ENCODE measurements around the gene STAT5B. TPM values are rescaled to one million over a fixed set of nuclear protein-coding genes. Genes with fewer than 3 reads are reported as not detected.

The STAT5B gene
- total and polyA plus RNA-seq, 9 of the 15 experiments (the other 6 are each of a cell fraction or from before 2014, with no cell fraction given) = 20.8 to 176 (median 92.4) TPM

- TF ChIP-seq ZNF318 (IDR thresholded peaks at IDR 0.05; ENCODE audit: borderline replicate concordance in 1 of 2, low read depth in 1 of 2) = no peak
- no peak for TF ChIP-seq TRIM28 (IDR thresholded peaks at IDR 0.05)
- TF ChIP-seq SOX6 (IDR thresholded peaks at IDR 0.05) = no peak
- no peak for TF ChIP-seq ZNF175 (CRISPR knock-in tag; IDR thresholded peaks at IDR 0.05; ENCODE audit: low read depth)
- TF ChIP-seq MYNN (IDR thresholded peaks at IDR 0.05) = no peak
- no peak for TF ChIP-seq MYNN (CRISPR knock-in tag; IDR thresholded peaks at IDR 0.05)
- TF ChIP-seq FOXA1 (IDR thresholded peaks at IDR 0.05; ENCODE audit: borderline replicate concordance) = no peak
- TF ChIP-seq ZNF217 (CRISPR knock-in tag; IDR thresholded peaks at IDR 0.05) = no peak
- no peak for TF ChIP-seq KHSRP (IDR thresholded peaks at IDR 0.05)
- no peak for TF ChIP-seq CREB1 (IDR thresholded peaks at IDR 0.05)
- TF ChIP-seq CREB1 (CRISPR knock-in tag; IDR thresholded peaks at IDR 0.05) = no peak
- TF ChIP-seq PRPF4 (IDR thresholded peaks at IDR 0.05; ENCODE audit: insufficient read depth, low read depth, low read length, poor library complexity, severe bottlenecking) = no peak
- TF ChIP-seq ATF3 (IDR thresholded peaks at IDR 0.05) = no peak
- no peak for TF ChIP-seq ATF3 (CRISPR knock-in tag; conservative IDR thresholded peaks at IDR 0.05)
- TF ChIP-seq THRAP3 (IDR thresholded peaks at IDR 0.05; ENCODE audit: borderline replicate concordance) = no peak
- no peak for TF ChIP-seq ARID3B (CRISPR knock-in tag; IDR thresholded peaks at IDR 0.05; ENCODE audit: borderline replicate concordance)
- no peak for TF ChIP-seq ZNF253 (CRISPR knock-in tag; conservative IDR thresholded peaks at IDR 0.05)
- no peak for TF ChIP-seq MEF2D (tag; conservative IDR thresholded peaks at IDR 0.05; ENCODE audit: low read depth)
- TF ChIP-seq SMAD3 (CRISPR knock-in tag; conservative IDR thresholded peaks at IDR 0.05) = no peak
Observed at GRCh38 chr17:42193969-42194899, 82.0 kb downstream of the STAT5B start, which contains the start of gene GHDC (continued).

Measured in K562 (cell line).